Thyroid gland (tissue), 4 donors: ENCODE measurements around the gene SMCO2. TPM values are rescaled to one million over a fixed set of nuclear protein-coding genes. Genes with fewer than 3 reads are reported as not detected.
A peak's percentile ranks its signal among the peaks of the same experiment; 100 is the strongest.

Experiments
- DNase-seq, 2 donors: peaks; one replicate each; pipeline ENCODE4 v3.0.0-alpha.2; 2019
- H3K27ac ChIP-seq, 3 donors: fragments of 200-600 bp; sonication (generic); 1 replicate in 2 of 3; 2 replicates in 1 of 3; pipeline ENCODE4 v1.5.1; 2016 to 2019; ENCODE audit warnings: mild to moderate bottlenecking in 1 of 3, moderate library complexity in 1 of 3
- H3K27me3 ChIP-seq: fragments of 200-600 bp; sonication (generic); one replicate; pipeline ENCODE4 v1.5.1; 2019
- H3K36me3 ChIP-seq, 2 donors: fragments of 200-600 bp; sonication (generic); one replicate each; pipeline ENCODE4 v1.5.1; 2016 to 2019
- H3K4me1 ChIP-seq, 2 donors: fragments of 200-600 bp; sonication (generic); one replicate each; pipeline ENCODE4 v1.5.1; 2017 to 2019
- H3K4me3 ChIP-seq, 3 donors: fragments of 200-600 bp; sonication (generic); replicated peaks in 1 of 3; 1 replicate in 2 of 3; 2 replicates in 1 of 3; pipeline ENCODE4 v1.5.1; 2016; ENCODE audit warnings: mild to moderate bottlenecking in 1 of 3
- H3K9me3 ChIP-seq: fragments of 200-600 bp; sonication (generic); one replicate; pipeline ENCODE4 v1.5.1; 2017
- POLR2A ChIP-seq, 2 donors: fragments of 450-650 bp; IDR thresholded peaks; one replicate each; pipeline ENCODE4 v1.6.1; 2017; ENCODE audit warnings: antibody characterized with exemption in 2 of 2, mild to moderate bottlenecking in 2 of 2, moderate library complexity in 1 of 2
- WGBS, 2 donors: methylation state at CpG; one replicate each; pipeline ENCODE4 v1.1.5; 2017; 5-methylcytosine and 5-hydroxymethylcytosine counted together
- intact Hi-C: fragments of 100-400 bp; cut with DNase I; formaldehyde crosslinking; loops from one replicate; pipeline ENCODE4 v1.15.1; 2023
- total RNA-seq, 4 donors: library from RNA; depleted of rRNA; stranded (reverse); fragments of >200 nt; gene quantifications; one replicate each; pipeline ENCODE4 v1.2.3, GENCODE V29; 2016
- TF ChIP-seq, protein P1 (sequence below), 6 experiments: fragments of 200-600 bp in 3 of 6; fragments of 450-650 bp in 3 of 6; sonication (generic) in 3 of 6; IDR thresholded peaks; one replicate each; pipeline ENCODE4 v1.5.1; 2016 to 2019; ENCODE audit warnings: antibody characterized with exemption in 6 of 6, mild to moderate bottlenecking in 2 of 6, inconsistent platforms in 1 of 6, moderate library complexity in 1 of 6

SMCO2 gene
- not detected for total RNA-seq

DNA sequence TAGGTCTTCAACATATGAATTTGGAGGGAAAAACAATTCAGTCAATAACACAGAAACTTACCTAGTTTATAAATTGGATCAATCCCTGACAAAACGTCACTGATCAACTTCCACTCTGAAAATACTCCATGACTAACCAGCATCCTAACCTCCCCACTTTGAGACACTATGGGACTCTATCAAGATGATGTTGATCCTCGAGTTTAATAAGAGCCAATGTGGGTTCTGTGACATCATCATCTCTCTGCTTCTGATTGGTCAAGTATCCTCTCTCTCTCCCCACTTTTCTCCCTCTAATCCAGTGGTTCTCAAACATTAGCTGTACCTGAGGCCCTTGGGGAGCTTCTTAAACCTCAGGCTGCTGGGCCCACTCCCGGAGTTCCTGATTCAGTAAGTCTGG, at the start of gene SMCO2:
SMCO2 (plus strand) TSS at position 301 of the 400 bp plus-strand sequence. CDS start 23,896 bp downstream, outside the sequence.
- Histone ChIP-seq H3K4me1 (peaks cover 0 to 4% of the 10 kb centered on the region in 2 donors), H3K9me3 (no peaks in the 10 kb centered on the region), H3K27me3 (no peaks in the 10 kb centered on the region), H3K36me3 (no peaks in the 10 kb centered on the region), H3K4me3 (no peak within 1 kb of the TSS), H3K27ac (no peak within 1 kb of the TSS)
- TF ChIP-seq, protein P1, sequence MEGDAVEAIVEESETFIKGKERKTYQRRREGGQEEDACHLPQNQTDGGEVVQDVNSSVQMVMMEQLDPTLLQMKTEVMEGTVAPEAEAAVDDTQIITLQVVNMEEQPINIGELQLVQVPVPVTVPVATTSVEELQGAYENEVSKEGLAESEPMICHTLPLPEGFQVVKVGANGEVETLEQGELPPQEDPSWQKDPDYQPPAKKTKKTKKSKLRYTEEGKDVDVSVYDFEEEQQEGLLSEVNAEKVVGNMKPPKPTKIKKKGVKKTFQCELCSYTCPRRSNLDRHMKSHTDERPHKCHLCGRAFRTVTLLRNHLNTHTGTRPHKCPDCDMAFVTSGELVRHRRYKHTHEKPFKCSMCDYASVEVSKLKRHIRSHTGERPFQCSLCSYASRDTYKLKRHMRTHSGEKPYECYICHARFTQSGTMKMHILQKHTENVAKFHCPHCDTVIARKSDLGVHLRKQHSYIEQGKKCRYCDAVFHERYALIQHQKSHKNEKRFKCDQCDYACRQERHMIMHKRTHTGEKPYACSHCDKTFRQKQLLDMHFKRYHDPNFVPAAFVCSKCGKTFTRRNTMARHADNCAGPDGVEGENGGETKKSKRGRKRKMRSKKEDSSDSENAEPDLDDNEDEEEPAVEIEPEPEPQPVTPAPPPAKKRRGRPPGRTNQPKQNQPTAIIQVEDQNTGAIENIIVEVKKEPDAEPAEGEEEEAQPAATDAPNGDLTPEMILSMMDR (IDR thresholded peaks at IDR 0.05): no peak
- TF ChIP-seq POLR2A (IDR thresholded peaks at IDR 0.05): no peak
- intact Hi-C loops: no loop called here
- no peak for DNase-seq
- 94 to 99% methylated on average over 3 of the region's 3 CpGs for WGBS, 2 donors

DNA sequence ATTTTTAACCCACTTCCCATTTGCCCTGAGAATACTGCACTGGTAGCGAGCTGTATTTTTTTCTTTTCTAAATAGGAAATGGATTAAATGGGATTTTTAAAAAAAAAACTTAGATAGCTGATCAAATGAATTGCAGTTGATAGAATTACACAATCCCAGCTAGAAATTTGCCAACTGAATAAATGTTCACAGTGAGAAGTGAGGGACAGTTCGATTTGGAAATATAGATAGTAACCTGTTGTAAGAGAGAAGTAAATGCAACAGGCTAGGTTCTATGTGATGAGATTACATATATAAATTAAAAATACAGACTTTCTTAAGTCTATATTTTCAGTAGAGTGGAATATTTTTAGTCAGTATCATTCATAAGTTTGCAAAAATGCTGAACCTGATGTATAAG, 48.1 kb upstream of the SMCO2 start:
- Histone ChIP-seq H3K9me3 (no peaks in the 10 kb centered on the region), H3K4me1 (no peaks in the 10 kb centered on the region), H3K27me3 (no peaks in the 10 kb centered on the region), H3K36me3 (no peaks in the 10 kb centered on the region), H3K27ac (no peak overlapping the region), H3K4me3 (no peak overlapping the region)
- 89 to 90% methylated on average over 2 of the region's 2 CpGs for WGBS, 2 donors
- TF ChIP-seq POLR2A (IDR thresholded peaks at IDR 0.05): no peak
- TF ChIP-seq, protein P1 (IDR thresholded peaks at IDR 0.05): no peak
- intact Hi-C loops: no loop called here
- DNase-seq: no peak

DNA sequence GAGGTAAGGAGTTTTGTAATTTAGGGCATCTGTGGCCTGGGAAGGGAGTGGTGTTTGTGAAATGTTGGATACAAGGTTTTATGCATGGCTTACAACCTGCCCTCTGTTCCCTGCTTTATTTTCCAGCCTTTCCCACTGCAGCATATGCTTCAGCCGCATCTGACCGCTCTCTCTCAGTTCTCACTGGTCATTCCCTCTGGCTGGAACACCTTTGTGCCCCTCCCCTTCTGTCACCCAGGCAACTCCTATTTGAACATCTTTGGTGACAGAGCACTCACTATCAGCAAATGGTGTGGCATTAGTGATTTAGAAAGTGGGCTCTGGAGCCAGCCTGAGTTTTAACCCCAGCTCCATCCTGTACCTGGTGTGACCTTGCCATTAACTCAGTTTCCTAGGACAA, 47.5 kb upstream of the SMCO2 start:
- Histone ChIP-seq H3K4me3 (no peak overlapping the region), H3K36me3 (no peaks in the 10 kb centered on the region), H3K9me3 (no peaks in the 10 kb centered on the region), H3K27me3 (no peaks in the 10 kb centered on the region), H3K4me1 (no peaks in the 10 kb centered on the region), H3K27ac (no peak overlapping the region)
- WGBS, 2 donors: 85 to 95% methylated on average over 2 of the region's 2 CpGs
- intact Hi-C loops: no loop called here
- DNase-seq: no peak
- TF ChIP-seq POLR2A (IDR thresholded peaks at IDR 0.05): no peak
- TF ChIP-seq, protein P1 (IDR thresholded peaks at IDR 0.05): no peak

DNA sequence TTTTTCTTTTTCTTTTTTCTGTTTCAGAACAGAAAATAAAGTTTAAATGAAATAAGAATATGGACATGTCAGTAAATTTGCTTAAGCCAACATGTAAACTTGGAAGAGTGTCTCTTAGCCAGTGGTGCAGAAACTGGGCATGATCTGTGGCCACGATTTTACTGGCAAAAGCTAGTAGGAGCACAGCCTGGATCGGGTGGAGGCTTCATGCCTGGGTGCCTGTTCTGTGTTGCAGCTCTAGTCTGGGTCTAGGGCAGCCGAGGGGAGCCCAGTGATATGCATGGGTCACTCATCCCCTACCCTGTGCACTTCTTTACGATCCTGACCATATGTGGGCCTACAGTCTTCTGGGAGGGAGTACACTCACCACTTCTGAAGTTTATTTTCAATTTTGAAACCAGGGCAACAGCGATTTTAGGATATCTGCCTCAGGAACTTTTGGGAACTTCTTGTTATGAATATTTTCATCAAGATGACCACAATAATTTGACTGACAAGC, 45.6 kb upstream of the SMCO2 start:
- intact Hi-C loops: no loop called here
- no peak for TF ChIP-seq POLR2A (IDR thresholded peaks at IDR 0.05)
- TF ChIP-seq, protein P1 (IDR thresholded peaks at IDR 0.05): no peak
- DNase-seq: peak; percentile 23 to 55
- H3K4me3 ChIP-seq: no peak overlapping the region
- H3K9me3 ChIP-seq: no peaks in the 10 kb centered on the region
- H3K36me3 ChIP-seq: no peaks in the 10 kb centered on the region
- no peaks in the 10 kb centered on the region for H3K27me3 ChIP-seq
- H3K4me1 ChIP-seq: no peaks in the 10 kb centered on the region
- 43 to 68% methylated on average over 5 of the region's 5 CpGs for WGBS, 2 donors
- no peak overlapping the region for H3K27ac ChIP-seq

DNA sequence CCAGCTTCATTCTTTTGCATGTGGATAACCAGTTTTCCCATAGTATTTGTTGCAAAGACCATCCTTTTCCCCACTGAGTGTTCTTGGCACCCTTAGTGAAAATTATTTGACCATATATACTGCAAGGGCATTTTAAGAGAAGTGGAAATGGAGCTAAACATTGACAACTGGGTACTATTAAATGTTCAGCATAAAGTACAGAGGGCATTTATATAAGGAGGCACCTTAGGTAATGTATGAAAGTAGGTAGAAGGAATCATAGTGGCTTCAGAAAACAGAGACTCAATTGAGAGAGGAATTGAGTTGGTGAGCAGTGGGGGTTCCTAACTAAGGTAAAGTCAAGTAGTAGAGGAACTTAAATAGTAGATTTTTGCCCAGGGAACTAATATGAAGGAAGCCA, 34.5 kb upstream of the SMCO2 start:
- Histone ChIP-seq H3K9me3 (no peaks in the 10 kb centered on the region), H3K27me3 (no peaks in the 10 kb centered on the region), H3K4me3 (no peak overlapping the region), H3K36me3 (no peaks in the 10 kb centered on the region), H3K4me1 (peaks cover 17 to 18% of the 10 kb centered on the region in 2 donors), H3K27ac (no peak overlapping the region)
- intact Hi-C loops: no loop called here
- TF ChIP-seq POLR2A (IDR thresholded peaks at IDR 0.05): no peak
- no peak for DNase-seq

DNA sequence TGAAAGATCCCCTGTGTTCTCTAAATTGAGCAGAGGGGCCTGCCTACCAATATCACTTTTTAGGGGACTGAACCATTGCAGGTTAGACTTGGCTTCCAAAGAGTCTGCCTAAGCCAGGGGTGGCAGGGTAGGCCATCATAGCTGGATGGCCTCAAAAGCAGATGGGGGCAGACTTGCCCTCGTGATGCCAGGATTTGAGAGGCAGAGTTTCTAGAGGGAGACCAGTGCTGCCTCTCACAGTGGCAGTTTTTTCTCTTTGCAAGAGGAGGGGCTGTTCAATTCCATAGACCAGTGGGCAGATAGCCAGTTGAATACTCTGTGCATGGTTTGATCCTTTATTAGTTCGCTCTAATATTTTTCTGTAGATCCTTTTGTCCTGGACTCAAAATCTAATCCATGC, 23.8 kb upstream of the SMCO2 start:
- Histone ChIP-seq H3K27me3 (no peaks in the 10 kb centered on the region), H3K4me3 (no peak overlapping the region), H3K9me3 (no peaks in the 10 kb centered on the region), H3K4me1 (peaks cover 4 to 10% of the 10 kb centered on the region in 2 donors), H3K27ac (no peak overlapping the region), H3K36me3 (no peaks in the 10 kb centered on the region)
- DNase-seq: no peak
- TF ChIP-seq, protein P1 (IDR thresholded peaks at IDR 0.05): no peak
- no peak for TF ChIP-seq POLR2A (IDR thresholded peaks at IDR 0.05)
- intact Hi-C loops: no loop called here
- 93% methylated on average over 2 of the region's 2 CpGs for WGBS, 2 donors
